Panc1 (cell line): ENCODE measurements around the gene ZFAND3. TPM values are rescaled to one million over a fixed set of nuclear protein-coding genes. Genes with fewer than 3 reads are reported as not detected.

Experiments used
- ATAC-seq: fragments of 200-7000 bp; cut with Tn5 transposase; 2 replicates; pipeline ENCODE4 v1.9.1; 2020; ENCODE audit warnings: mild to moderate bottlenecking, moderate library complexity
- BruUV-seq: library from RNA; stranded (reverse); fragments of 400-500 nt; replicated peaks from 2 replicates; lab custom pipeline; 2021; lab: Mats Ljungman, UMichigan
- CTCF ChIA-PET: fragments of 300-600 bp; sonication (Branson Sonifier 250); formaldehyde crosslinking; loops from one replicate; lab custom pipeline; 2022; ENCODE audit warnings: antibody characterized with exemption; lab: Charles Lee
- POLR2A ChIA-PET: fragments of 300-600 bp; sonication (Branson Sonifier 250); formaldehyde crosslinking; loops from one replicate; lab custom pipeline; 2022; ENCODE audit warnings: antibody characterized with exemption; lab: Charles Lee
- DNase-seq: peaks from one replicate; pipeline ENCODE4 v3.0.0-alpha.2; 2010; ENCODE audit warnings: low read depth, low spot score
- H3K27ac ChIP-seq: 2 replicates; pipeline ENCODE4 v1.5.1; 2011; ENCODE audit warnings: mild to moderate bottlenecking, low read length, inconsistent platforms
- H3K27me3 ChIP-seq: fragments of 200-500 bp; sonication (Bioruptor generic); 2 replicates; pipeline ENCODE4 v1.6.0; 2014; ENCODE audit warnings: low read length, inconsistent platforms; ENCODE audit not compliant: control insufficient read depth, insufficient read depth
- H3K36me3 ChIP-seq: fragments of 200-500 bp; sonication (Bioruptor generic); 2 replicates; pipeline ENCODE4 v1.5.1; 2014; ENCODE audit warnings: inconsistent platforms, mild to moderate bottlenecking, low read length, moderate library complexity; ENCODE audit not compliant: control insufficient read depth, insufficient read depth
- H3K4me1 ChIP-seq: 2 replicates; pipeline ENCODE4 v1.5.1; 2011; ENCODE audit warnings: inconsistent platforms, mild to moderate bottlenecking, low read length, moderate library complexity; ENCODE audit not compliant: control insufficient read depth, insufficient read depth
- H3K4me3 ChIP-seq, 2 experiments: 2 replicates each; pipeline ENCODE4 v1.5.1; 2011 to 2012; ENCODE audit warnings: low read depth in 2 of 2, low read length in 2 of 2, mild to moderate bottlenecking in 2 of 2, inconsistent platforms in 1 of 2, moderate library complexity in 1 of 2
- H3K9me3 ChIP-seq: fragments of 200-500 bp; sonication (Bioruptor generic); 2 replicates; pipeline ENCODE4 v1.5.1; 2014; ENCODE audit warnings: low read depth, mild to moderate bottlenecking, inconsistent platforms, low read length, moderate library complexity; ENCODE audit not compliant: control insufficient read depth, insufficient read depth
- CTCF ChIP-seq: fragments of 450-650 bp; IDR thresholded peaks from 2 replicates; pipeline ENCODE4 v1.5.1; 2017; ENCODE audit warnings: mild to moderate bottlenecking
- POLR2AphosphoS5 ChIP-seq: IDR thresholded peaks from 2 replicates; pipeline ENCODE4 v1.6.1; 2012; ENCODE audit warnings: mild to moderate bottlenecking, low read depth, low read length, moderate library complexity
- REST ChIP-seq, 2 experiments: IDR thresholded peaks; 2 replicates each; pipeline ENCODE4 v1.6.1; 2011 to 2012; ENCODE audit warnings: low read depth in 2 of 2, control low read depth in 1 of 2, low read length in 1 of 2, mild to moderate bottlenecking in 1 of 2, moderate library complexity in 1 of 2; ENCODE audit not compliant: insufficient read depth in 1 of 2
- SIN3A ChIP-seq: IDR thresholded peaks from 2 replicates; pipeline ENCODE4 v1.6.1; 2012; ENCODE audit warnings: low read depth, mild to moderate bottlenecking, low read length, moderate library complexity, borderline replicate concordance; ENCODE audit not compliant: insufficient read depth
- TCF7L2 ChIP-seq: IDR thresholded peaks from 2 replicates; pipeline ENCODE4 v1.6.1; 2011; ENCODE audit warnings: mild to moderate bottlenecking, low read depth, low read length, inconsistent platforms
- in situ Hi-C: cut with HindIII; loops from 2 replicates; pipeline ENCODE4 v1.10.0; 2016; ENCODE audit warnings: low sequenced_read_pairs, low pct_unique_long_range_greater_than_20kb
- intact Hi-C: fragments of 100-400 bp; cut with micrococcal nuclease; formaldehyde crosslinking; loops from one replicate; pipeline ENCODE4 v1.10.0; 2022; ENCODE audit not compliant: unreplicated experiment
- total RNA-seq: library from RNA; stranded (reverse); gene quantifications from one replicate; pipeline ENCODE4 v1.2.1, GENCODE V29; 2021; ENCODE audit not compliant: unreplicated experiment

Gene ZFAND3
- total RNA-seq, 1 experiment from 2014 or later = 95.9 TPM

- Histone ChIP-seq H3K9me3 (no peaks in the 10 kb centered on the region), H3K27me3 (no peaks in the 10 kb centered on the region), H3K27ac (no peak overlapping the region), H3K4me1 (peaks cover 5% of the 10 kb centered on the region; the same call in 1 of the 2 replicates), H3K4me3 (no peak overlapping the region), H3K36me3 (no peaks in the 10 kb centered on the region; the same call in 1 of the 2 replicates)
- TF ChIP-seq POLR2AphosphoS5 (no peak), REST (IDR thresholded peaks at IDR 0.05; ENCODE audit: insufficient read depth in 1 of 2, low read depth in 2 of 2, low read length in 1 of 2) (no peak), SIN3A (no peak), CTCF (no peak), TCF7L2 (no peak)
- ChIA-PET POLR2A (no interaction called here), CTCF (no interaction called here)
- BruUV-seq = no TSS peak
- no peak for ATAC-seq
- intact Hi-C loops = no loop called here
- DNase-seq = no peak
- in situ Hi-C loops = no loop called here
Measured at GRCh38 chr6:38150681-38151296, 331.3 kb downstream of the ZFAND3 start.

GRCh38 chr6:38151580-38152500, 332.3 kb downstream of the ZFAND3 start:
- Histone ChIP-seq H3K27me3 (no peaks in the 10 kb centered on the region), H3K4me1 (peaks cover 5% of the 10 kb centered on the region; the same call in 1 of the 2 replicates), H3K4me3 (no peak overlapping the region), H3K9me3 (no peaks in the 10 kb centered on the region), H3K36me3 (no peaks in the 10 kb centered on the region; the same call in 1 of the 2 replicates), H3K27ac (no peak overlapping the region)
- ChIA-PET POLR2A (no interaction called here), CTCF (no interaction called here)
- no peak for TF ChIP-seq POLR2AphosphoS5
- TF ChIP-seq SIN3A = no peak
- no peak for TF ChIP-seq TCF7L2
- no peak for TF ChIP-seq REST (IDR thresholded peaks at IDR 0.05; ENCODE audit: insufficient read depth in 1 of 2, low read depth in 2 of 2, low read length in 1 of 2)
- TF ChIP-seq CTCF = no peak
- intact Hi-C loops (no loop called here), in situ Hi-C loops (no loop called here)
- ATAC-seq = no peak
- BruUV-seq = no TSS peak
- DNase-seq = no peak
